Body of pancreas (tissue), 4 donors: ENCODE data around the gene ZBTB38.

ENCODE experiments used
- CTCF ChIP-seq, 7 experiments: fragments of 450-650 bp in 4 of 7; fragments of 200-600 bp in 3 of 7; sonication (generic) in 3 of 7; IDR thresholded peaks; one replicate each; pipeline ENCODE4 v1.5.1; 2016 to 2019; ENCODE audit warnings: antibody characterized with exemption in 7 of 7
- POLR2A ChIP-seq, 3 donors: fragments of 450-650 bp; IDR thresholded peaks; one replicate each; pipeline ENCODE4 v1.6.1; 2016; ENCODE audit warnings: antibody characterized with exemption in 3 of 3, mild to moderate bottlenecking in 2 of 3

- TF ChIP-seq CTCF (IDR thresholded peaks at IDR 0.05) (no peak), POLR2A (IDR thresholded peaks at IDR 0.05) (no peak)
Observed at GRCh38 chr3:141415953-141416352, 47.6 kb downstream of the ZBTB38 start.
